Activated T-cell treated with anti-CD3 and anti-CD28 coated beads for 24 hours (primary cell): ENCODE results near the gene CCNY.
"Not testable (repeated sequence)": the region's sequence is repeated elsewhere in the genome, so short reads cannot be mapped to it uniquely, and the experiment has no call there.

Experiments used
- DNase-seq: peaks from one replicate; pipeline ENCODE4 v3.0.0-alpha.2; 2020; ENCODE audit warnings: low read depth

Gene CCNY

GRCh38 chr10:35354257-35354656 lies 17.9 kb downstream of the CCNY start:
- DNase-seq: not testable (repeated sequence)

- DNase-seq: no peak
Observed at GRCh38 chr10:35355971-35356724, 19.8 kb downstream of the CCNY start.

- no peak for DNase-seq
Observed at GRCh38 chr10:35356725-35357092, 20.4 kb downstream of the CCNY start.

- no peak for DNase-seq
Observed at GRCh38 chr10:35359056-35359455, 22.7 kb downstream of the CCNY start.

- DNase-seq: no peak
Observed at GRCh38 chr10:35359873-35360272, 23.6 kb downstream of the CCNY start.

GRCh38 chr10:35362701-35363350 lies 26.5 kb downstream of the CCNY start:
- no peak for DNase-seq

GRCh38 chr10:35363587-35363986 lies 27.3 kb downstream of the CCNY start:
- DNase-seq: no peak

- no peak for DNase-seq
Observed at GRCh38 chr10:35364808-35365207, 28.5 kb downstream of the CCNY start.

GRCh38 chr10:35365994-35366393 lies 29.7 kb downstream of the CCNY start:
- no peak for DNase-seq

GRCh38 chr10:35367107-35367859 lies 31.0 kb downstream of the CCNY start:
- DNase-seq: no peak

GRCh38 chr10:35367982-35368381 lies 31.7 kb downstream of the CCNY start:
- DNase-seq: no peak

GRCh38 chr10:35368485-35369048 lies 32.3 kb downstream of the CCNY start:
- DNase-seq: no peak

- no peak for DNase-seq
Observed at GRCh38 chr10:35369049-35369611, 32.8 kb downstream of the CCNY start.

- DNase-seq: no peak
Observed at GRCh38 chr10:35371731-35372130, 35.4 kb downstream of the CCNY start.

GRCh38 chr10:35372329-35372728 lies 36.0 kb downstream of the CCNY start:
- DNase-seq: no peak

- no peak for DNase-seq
Observed at GRCh38 chr10:35375091-35375765, 38.9 kb downstream of the CCNY start.

- no peak for DNase-seq
Observed at GRCh38 chr10:35377050-35377728, 40.9 kb downstream of the CCNY start.

- DNase-seq: no peak
Observed at GRCh38 chr10:35378541-35379210, 42.4 kb downstream of the CCNY start.

- no peak for DNase-seq
Observed at GRCh38 chr10:35379226-35380137, 43.2 kb downstream of the CCNY start.

- DNase-seq: no peak
Observed at GRCh38 chr10:35382096-35382495, 45.8 kb downstream of the CCNY start.
